GM19193 (cell line): ENCODE data around the gene PSORS1C2.
A peak's percentile ranks its signal among the peaks of the same experiment; 100 is the strongest.

Source experiments
- POLR2A ChIP-seq: IDR thresholded peaks from 4 replicates; pipeline ENCODE4 v1.6.1; 2011; ENCODE audit not compliant: insufficient read depth, insufficient read length; ENCODE audit errors: extremely low read depth

The PSORS1C2 gene

GRCh38 chr6:31165986-31166385, 27.1 kb upstream of the PSORS1C2 start:
- TF ChIP-seq POLR2A = no peak

- TF ChIP-seq POLR2A = peak; percentile 71
Observed at GRCh38 chr6:31165064-31165832, 26.4 kb upstream of the PSORS1C2 start.

GRCh38 chr6:31163922-31164321, 25.1 kb upstream of the PSORS1C2 start:
- TF ChIP-seq POLR2A = no peak

GRCh38 chr6:31162463-31163165, 23.7 kb upstream of the PSORS1C2 start:
- TF ChIP-seq POLR2A = no peak

- no peak for TF ChIP-seq POLR2A
Observed at GRCh38 chr6:31161216-31162126, 22.6 kb upstream of the PSORS1C2 start.

- peak; percentile 23 for TF ChIP-seq POLR2A
Observed at GRCh38 chr6:31158863-31159855, 20.3 kb upstream of the PSORS1C2 start.

GRCh38 chr6:31158140-31158862, 19.4 kb upstream of the PSORS1C2 start, which contains the start of gene TCF19:
TCF19 (plus strand) TSS chr6:31158589; CDS start chr6:31159470, 881 bp downstream.
- TF ChIP-seq POLR2A = peak; percentile 53

- TF ChIP-seq POLR2A = no peak
Observed at GRCh38 chr6:31157513-31158139, 18.8 kb upstream of the PSORS1C2 start, which contains the start of gene CCHCR1. CCHCR1 (minus strand) TSS chr6:31157802; CDS start chr6:31157600, 202 bp downstream.

GRCh38 chr6:31156641-31157040, 17.8 kb upstream of the PSORS1C2 start:
- TF ChIP-seq POLR2A = no peak

GRCh38 chr6:31154436-31154835, 15.6 kb upstream of the PSORS1C2 start:
- no peak for TF ChIP-seq POLR2A

- no peak for TF ChIP-seq POLR2A
Observed at GRCh38 chr6:31152781-31153180, 13.9 kb upstream of the PSORS1C2 start.

- TF ChIP-seq POLR2A = no peak
Observed at GRCh38 chr6:31149827-31150447, 11.1 kb upstream of the PSORS1C2 start.
